Measurements from ENCODE around the gene C1orf116. TPM values are rescaled to one million over a fixed set of nuclear protein-coding genes. Genes with fewer than 3 reads are reported as not detected.

Gene C1orf116
- total and polyA plus RNA-seq, 10 of the 15 experiments (the other 5 are each of a cell fraction or from before 2014, with no cell fraction given), result 0.01 to 0.08 TPM; not detected in 8

DNA sequence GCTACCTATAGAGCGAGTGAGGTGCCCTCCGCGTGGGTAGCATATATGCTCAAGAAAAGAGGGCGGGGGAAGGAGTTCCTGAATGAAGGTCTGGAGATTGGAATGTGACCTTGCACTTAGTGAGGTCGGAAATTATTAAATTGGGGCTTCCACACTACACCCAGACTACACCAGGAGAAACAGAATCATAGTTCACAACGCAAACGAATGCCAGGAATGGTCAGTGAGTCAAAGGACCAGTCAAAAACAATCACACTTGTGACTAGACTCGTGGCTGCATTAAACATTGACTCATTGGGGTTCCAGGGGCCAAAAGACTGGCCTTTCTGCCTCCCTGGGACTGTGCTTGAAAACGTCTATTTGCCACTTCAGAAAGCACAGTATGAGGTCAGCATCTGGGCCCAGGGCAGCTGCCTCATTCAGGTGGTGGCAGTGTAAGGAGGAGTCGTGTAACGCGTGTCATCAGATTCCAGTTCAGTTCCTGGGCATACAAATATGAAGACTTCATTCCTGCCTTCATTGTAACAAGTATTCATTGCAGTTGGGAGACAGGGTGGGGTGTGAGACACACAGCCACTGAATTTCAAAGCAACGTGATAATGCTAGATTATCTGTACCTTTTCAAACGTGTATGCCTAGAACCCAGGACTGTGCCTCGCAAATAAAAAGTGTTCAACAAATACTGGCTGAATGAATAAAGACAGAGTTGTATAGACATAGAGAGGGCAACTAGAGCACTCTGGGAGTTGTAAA lies 18.8 kb upstream of the C1orf116 start, which contains the start of gene YOD1:
Gene YOD1, minus strand, starts transcription at position 18 of the 753 bp plus-strand sequence. CDS start 178 bp downstream, outside the sequence.
- Histone ChIP-seq H3K4me3 (peak within 1 kb of the TSS; percentile 94), H3K27ac (ENCODE audit: control insufficient read depth, insufficient read depth) (peak within 1 kb of the TSS; percentile 55), H3K79me2 (ENCODE audit: control insufficient read depth, insufficient read depth, low read length) (peaks cover 26% of the 10 kb centered on the region), H3K27me3 (replicated peaks in 1 of 2; ENCODE audit: control insufficient read depth in 2 of 2, insufficient read depth in 2 of 2, low read length in 1 of 2) (no peaks in the 10 kb centered on the region), H3K4me1 (ENCODE audit: control insufficient read depth, insufficient read depth, low read length) (peaks cover 21% of the 10 kb centered on the region), H3K4me2 (ENCODE audit: control insufficient read depth, insufficient read depth) (peak within 1 kb of the TSS; percentile 99), H4K20me1 (ENCODE audit: control insufficient read depth, insufficient read depth) (no peaks in the 10 kb centered on the region), H2AFZ (ENCODE audit: control insufficient read depth, low read depth, low read length) (peak within 1 kb of the TSS; percentile 100), H3K9ac (ENCODE audit: control insufficient read depth, insufficient read depth, low read length) (peak within 1 kb of the TSS; percentile 84), H3K9me3 (replicated peaks; ENCODE audit: control insufficient read depth, insufficient read depth, low read length) (no peaks in the 10 kb centered on the region; the same call in 2 of the 3 replicates), H3K36me3 (ENCODE audit: control insufficient read depth in 2 of 2, insufficient read depth in 2 of 2, low read length in 1 of 2) (peaks cover 0 to 8% of the 10 kb centered on the region in 2 experiments; a peak in 1 of 4 replicates)
- no peak for ATAC-seq
- FAIRE-seq, result no peak
- intact Hi-C loops (cut with micrococcal nuclease; ENCODE audit: unreplicated experiment) (loop anchor here (5.0 kb wide), 1 partner anchor 119 kb away; no protein-coding TSS in a partner anchor), in situ Hi-C loops (cut with MboI) (no loop called here)
- WGBS (ENCODE audit: insufficient coverage, insufficient replicate concordance, low lambda C conversion rate, missing lambda C conversion rate), result 33% methylated on average over 15 of the region's 15 CpGs
- BruUV-seq (replicated peaks), result no TSS peak
- ChIA-PET POLR2A (no interaction called here), CTCF (interaction anchor here (1.9 to 9.2 kb wide), 4 partner anchors 21 to 354 kb away, joined by 7 to 131 read pairs (median 20); no protein-coding TSS in a partner anchor), SMC1A (ENCODE audit: uncharacterized antibody, unreplicated experiment) (interaction anchor here (7.0 to 7.1 kb wide), 2 partner anchors 22 to 30 kb away, joined by 65 to 66 read pairs; no protein-coding TSS in a partner anchor), RAD21 (ENCODE audit: unreplicated experiment) (interaction anchor here (1.1 kb wide), 1 partner anchor 33 kb away, joined by 3 read pairs; no protein-coding TSS in a partner anchor)
- TF ChIP-seq, protein P1, sequence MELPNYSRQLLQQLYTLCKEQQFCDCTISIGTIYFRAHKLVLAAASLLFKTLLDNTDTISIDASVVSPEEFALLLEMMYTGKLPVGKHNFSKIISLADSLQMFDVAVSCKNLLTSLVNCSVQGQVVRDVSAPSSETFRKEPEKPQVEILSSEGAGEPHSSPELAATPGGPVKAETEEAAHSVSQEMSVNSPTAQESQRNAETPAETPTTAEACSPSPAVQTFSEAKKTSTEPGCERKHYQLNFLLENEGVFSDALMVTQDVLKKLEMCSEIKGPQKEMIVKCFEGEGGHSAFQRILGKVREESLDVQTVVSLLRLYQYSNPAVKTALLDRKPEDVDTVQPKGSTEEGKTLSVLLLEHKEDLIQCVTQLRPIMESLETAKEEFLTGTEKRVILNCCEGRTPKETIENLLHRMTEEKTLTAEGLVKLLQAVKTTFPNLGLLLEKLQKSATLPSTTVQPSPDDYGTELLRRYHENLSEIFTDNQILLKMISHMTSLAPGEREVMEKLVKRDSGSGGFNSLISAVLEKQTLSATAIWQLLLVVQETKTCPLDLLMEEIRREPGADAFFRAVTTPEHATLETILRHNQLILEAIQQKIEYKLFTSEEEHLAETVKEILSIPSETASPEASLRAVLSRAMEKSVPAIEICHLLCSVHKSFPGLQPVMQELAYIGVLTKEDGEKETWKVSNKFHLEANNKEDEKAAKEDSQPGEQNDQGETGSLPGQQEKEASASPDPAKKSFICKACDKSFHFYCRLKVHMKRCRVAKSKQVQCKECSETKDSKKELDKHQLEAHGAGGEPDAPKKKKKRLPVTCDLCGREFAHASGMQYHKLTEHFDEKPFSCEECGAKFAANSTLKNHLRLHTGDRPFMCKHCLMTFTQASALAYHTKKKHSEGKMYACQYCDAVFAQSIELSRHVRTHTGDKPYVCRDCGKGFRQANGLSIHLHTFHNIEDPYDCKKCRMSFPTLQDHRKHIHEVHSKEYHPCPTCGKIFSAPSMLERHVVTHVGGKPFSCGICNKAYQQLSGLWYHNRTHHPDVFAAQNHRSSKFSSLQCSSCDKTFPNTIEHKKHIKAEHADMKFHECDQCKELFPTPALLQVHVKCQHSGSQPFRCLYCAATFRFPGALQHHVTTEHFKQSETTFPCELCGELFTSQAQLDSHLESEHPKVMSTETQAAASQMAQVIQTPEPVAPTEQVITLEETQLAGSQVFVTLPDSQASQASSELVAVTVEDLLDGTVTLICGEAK (IDR thresholded peaks at IDR 0.05; ENCODE audit: borderline replicate concordance), result 0 out of 2 replicates have a peak, but pooled peaks have one; percentile 27
- TF ChIP-seq POLR2A (IDR thresholded peaks at IDR 0.05; ENCODE audit: low read depth, low read length), result no peak
- no peak for DNase-seq (ENCODE audit: low read depth, low spot score)
